ENCODE data around the gene TMEM63C. TPM values are rescaled to one million over a fixed set of nuclear protein-coding genes. Genes with fewer than 3 reads are reported as not detected.

The TMEM63C gene
- polyA plus RNA-seq, 1 donor from 2014 or later: 11.1 TPM

GRCh38 chr14:77217551-77217950, 36.0 kb downstream of the TMEM63C start:
- no peaks in the 10 kb centered on the region for H4K20me1 ChIP-seq (ENCODE audit: insufficient read depth)
- no peak overlapping the region for H3K4me2 ChIP-seq (ENCODE audit: low read length)

GRCh38 chr14:77219591-77219990, 38.0 kb downstream of the TMEM63C start:
- H3F3A ChIP-seq (ENCODE audit: insufficient read depth, low read length, poor library complexity, severe bottlenecking): no peaks in the 10 kb centered on the region
- H3K4me3 ChIP-seq (ENCODE audit: low read length): no peak overlapping the region
- H4K20me1 ChIP-seq (ENCODE audit: insufficient read depth): no peaks in the 10 kb centered on the region
- H3K9ac ChIP-seq (ENCODE audit: low read length): no peak overlapping the region
- no peak overlapping the region for H3K4me2 ChIP-seq (ENCODE audit: low read length)
- H3K27me3 ChIP-seq (ENCODE audit: insufficient read depth, low read depth, low read length): no peaks in the 10 kb centered on the region
- no peak overlapping the region for H3K27ac ChIP-seq (ENCODE audit: low read length)
- H3K36me3 ChIP-seq (ENCODE audit: insufficient read depth, low read length): no peaks in the 10 kb centered on the region
- no peaks in the 10 kb centered on the region for H3K9me3 ChIP-seq (ENCODE audit: low read length)
- H2AFZ ChIP-seq (ENCODE audit: low read depth, low read length): no peak overlapping the region
- no peaks in the 10 kb centered on the region for H3K9me2 ChIP-seq (ENCODE audit: insufficient read depth, low read length)
- H3K79me2 ChIP-seq (replicated peaks; ENCODE audit: insufficient read depth, low read length): no peaks in the 10 kb centered on the region
- TF ChIP-seq MXI1 (conservative IDR thresholded peaks at IDR 0.05; ENCODE audit: poor library complexity, severe bottlenecking): no peak
- no peak for TF ChIP-seq EP300 (conservative IDR thresholded peaks at IDR 0.05; ENCODE audit: poor library complexity, severe bottlenecking)
- TF ChIP-seq POLR2AphosphoS5 (IDR thresholded peaks at IDR 0.05): no peak
- TF ChIP-seq SMC3 (conservative IDR thresholded peaks at IDR 0.05; ENCODE audit: poor library complexity): no peak
- TF ChIP-seq EZH2 (IDR thresholded peaks at IDR 0.05; ENCODE audit: borderline replicate concordance, insufficient read depth, low read length, poor library complexity, severe bottlenecking): no peak
- no peak for TF ChIP-seq REST (IDR thresholded peaks at IDR 0.05; ENCODE audit: borderline replicate concordance)
- TF ChIP-seq TAF1 (IDR thresholded peaks at IDR 0.05; ENCODE audit: low read depth): no peak
- no peak for TF ChIP-seq RAD21 (conservative IDR thresholded peaks at IDR 0.05)

More at GRCh38 chr14:77217551-77217950, 36.0 kb downstream of the TMEM63C start:
- H3K27ac ChIP-seq (ENCODE audit: low read length): no peak overlapping the region
- H3F3A ChIP-seq (ENCODE audit: insufficient read depth, low read length, poor library complexity, severe bottlenecking): no peaks in the 10 kb centered on the region
- no peak overlapping the region for H3K4me3 ChIP-seq (ENCODE audit: low read length)
- H3K36me3 ChIP-seq (ENCODE audit: insufficient read depth, low read length): no peaks in the 10 kb centered on the region
- TF ChIP-seq EP300 (conservative IDR thresholded peaks at IDR 0.05; ENCODE audit: poor library complexity, severe bottlenecking): no peak
- TF ChIP-seq REST (IDR thresholded peaks at IDR 0.05; ENCODE audit: borderline replicate concordance): no peak
- TF ChIP-seq RAD21 (conservative IDR thresholded peaks at IDR 0.05): no peak
- TF ChIP-seq EZH2 (IDR thresholded peaks at IDR 0.05; ENCODE audit: borderline replicate concordance, insufficient read depth, low read length, poor library complexity, severe bottlenecking): no peak
- no peak for TF ChIP-seq MXI1 (conservative IDR thresholded peaks at IDR 0.05; ENCODE audit: poor library complexity, severe bottlenecking)
- no peak for TF ChIP-seq CTCF (IDR thresholded peaks at IDR 0.05; ENCODE audit: poor library complexity, severe bottlenecking)
- no peak for TF ChIP-seq POLR2AphosphoS5 (IDR thresholded peaks at IDR 0.05)
- no peak for TF ChIP-seq SMC3 (conservative IDR thresholded peaks at IDR 0.05; ENCODE audit: poor library complexity)
- no peak for TF ChIP-seq TAF1 (IDR thresholded peaks at IDR 0.05; ENCODE audit: low read depth)
- no peak overlapping the region for H3K9ac ChIP-seq (ENCODE audit: low read length)
- no peaks in the 10 kb centered on the region for H3K27me3 ChIP-seq (ENCODE audit: insufficient read depth, low read depth, low read length)
- no peak overlapping the region for H2AFZ ChIP-seq (ENCODE audit: low read depth, low read length)
- no peaks in the 10 kb centered on the region for H3K9me3 ChIP-seq (ENCODE audit: low read length)
- no peaks in the 10 kb centered on the region for H3K79me2 ChIP-seq (replicated peaks; ENCODE audit: insufficient read depth, low read length)
- H3K9me2 ChIP-seq (ENCODE audit: insufficient read depth, low read length): no peaks in the 10 kb centered on the region

Data from neural cell (in vitro differentiated cells).